ENCODE measurements around the gene DAW1. TPM values are rescaled to one million over a fixed set of nuclear protein-coding genes. Genes with fewer than 3 reads are reported as not detected.
"Not testable (repeated sequence)": the region's sequence is repeated elsewhere in the genome, so short reads cannot be mapped to it uniquely, and the experiment has no call there.

Gene DAW1
- total and polyA plus RNA-seq, 5 donors: 0.09 to 0.56 (median 0.15) TPM; not detected in 2

DNA sequence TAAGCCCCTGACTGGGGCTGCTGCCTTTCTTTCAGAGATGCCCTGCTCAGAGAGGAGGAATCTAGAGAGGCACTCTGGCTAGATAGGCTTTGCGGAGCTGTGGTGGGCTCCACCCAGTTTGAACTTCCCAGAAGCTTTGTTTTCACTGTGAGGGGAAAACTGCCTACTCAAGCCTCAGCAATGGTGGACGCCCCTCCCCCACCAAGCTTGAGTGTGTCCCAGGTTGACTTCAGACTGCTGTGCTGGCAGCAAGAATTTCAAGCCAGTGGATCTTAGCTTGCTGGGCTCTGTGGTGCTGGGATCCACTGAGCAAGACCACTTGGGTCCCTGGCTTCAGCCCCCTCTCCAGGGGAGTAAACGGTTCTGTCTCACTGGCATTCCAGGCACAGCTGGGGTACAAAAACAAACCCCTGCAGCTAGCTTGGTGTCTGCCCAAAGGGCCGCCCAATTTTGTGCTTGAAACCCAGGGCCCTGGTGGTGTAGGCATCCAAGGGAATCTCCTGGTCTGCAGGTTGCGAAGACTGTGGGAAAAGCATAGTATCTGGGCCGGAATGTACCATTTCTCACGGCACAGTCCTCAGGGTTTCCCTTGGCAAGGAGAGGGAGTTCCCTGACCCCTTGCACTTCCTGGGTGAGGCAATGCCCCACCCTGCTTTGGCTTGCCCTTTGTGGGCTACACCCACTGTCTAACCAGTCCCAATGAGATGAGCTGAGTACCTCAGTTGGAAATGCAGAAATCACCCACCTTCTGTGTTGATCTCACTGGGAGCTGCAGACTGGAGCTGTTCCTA is 31.9 kb upstream of the DAW1 start:
- intact Hi-C loops (cut with DNase I); ATAC-seq; H3K27me3 ChIP-seq (ENCODE audit: control insufficient read depth, insufficient read depth); H3K27ac ChIP-seq (ENCODE audit: low read length); H3K4me3 ChIP-seq (ENCODE audit: low read length); H3K4me1 ChIP-seq (ENCODE audit: control insufficient read depth, insufficient read depth, low read length); H3K9me3 ChIP-seq (ENCODE audit: control insufficient read depth, low read length); DNase-seq: not testable (repeated sequence)
- WGBS: 55% methylated on average over 7 of the region's 7 CpGs

DNA sequence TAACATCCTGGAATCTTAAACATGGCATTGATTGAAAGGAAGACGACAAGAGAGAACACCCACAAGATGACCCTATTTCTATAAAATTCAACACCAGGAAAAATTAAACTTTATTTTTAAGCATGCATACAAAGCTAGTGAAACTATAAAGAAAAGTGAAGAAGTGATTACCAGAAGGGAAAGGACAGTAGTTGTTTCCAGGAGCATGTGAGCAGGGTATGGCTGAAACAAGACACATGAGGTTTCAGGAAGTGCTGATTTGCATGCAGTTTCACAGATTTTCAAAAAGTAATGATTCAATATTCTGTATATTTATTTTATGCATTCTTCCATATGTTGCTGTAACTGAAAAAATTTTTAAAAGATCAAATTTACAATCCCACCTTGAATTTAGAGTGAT is 24.6 kb upstream of the DAW1 start:
- ATAC-seq (no peak), DNase-seq (no peak)
- WGBS: 83% methylated on average over 1 of the region's 1 CpG
- Histone ChIP-seq H3K27ac (ENCODE audit: low read length) (no peak overlapping the region), H3K4me1 (ENCODE audit: control insufficient read depth, insufficient read depth, low read length) (no peaks in the 10 kb centered on the region), H3K27me3 (ENCODE audit: control insufficient read depth, insufficient read depth) (no peaks in the 10 kb centered on the region), H3K4me3 (ENCODE audit: low read length) (no peak overlapping the region), H3K9me3 (ENCODE audit: control insufficient read depth, low read length) (no peaks in the 10 kb centered on the region)
- intact Hi-C loops (cut with DNase I): no loop called here

DNA sequence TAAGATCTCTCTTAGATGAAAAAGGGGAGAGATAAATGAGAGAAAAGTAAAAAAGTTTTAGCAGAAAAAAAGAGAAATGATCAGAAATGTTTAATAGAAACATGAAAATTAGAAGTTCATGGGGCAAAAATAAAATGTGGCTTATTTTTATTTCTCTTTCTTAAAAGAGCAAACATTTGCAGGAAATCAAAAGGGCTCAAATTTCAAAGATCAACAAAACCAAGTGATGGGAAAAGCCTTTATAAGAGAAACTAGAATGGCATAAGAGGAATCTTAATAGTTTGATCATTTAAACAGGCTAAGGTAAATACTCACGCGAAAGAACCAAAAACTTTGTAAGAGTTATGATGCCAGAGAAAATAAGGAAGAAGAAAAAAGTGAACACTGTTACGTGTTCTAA is 23.3 kb upstream of the DAW1 start:
- Histone ChIP-seq H3K9me3 (ENCODE audit: control insufficient read depth, low read length) (no peaks in the 10 kb centered on the region), H3K4me3 (ENCODE audit: low read length) (no peak overlapping the region), H3K4me1 (ENCODE audit: control insufficient read depth, insufficient read depth, low read length) (no peaks in the 10 kb centered on the region), H3K27me3 (ENCODE audit: control insufficient read depth, insufficient read depth) (no peaks in the 10 kb centered on the region), H3K27ac (ENCODE audit: low read length) (no peak overlapping the region)
- intact Hi-C loops (cut with DNase I): no loop called here
- WGBS: 63% methylated on average over 3 of the region's 3 CpGs
- no peak for ATAC-seq
- DNase-seq: no peak

DNA sequence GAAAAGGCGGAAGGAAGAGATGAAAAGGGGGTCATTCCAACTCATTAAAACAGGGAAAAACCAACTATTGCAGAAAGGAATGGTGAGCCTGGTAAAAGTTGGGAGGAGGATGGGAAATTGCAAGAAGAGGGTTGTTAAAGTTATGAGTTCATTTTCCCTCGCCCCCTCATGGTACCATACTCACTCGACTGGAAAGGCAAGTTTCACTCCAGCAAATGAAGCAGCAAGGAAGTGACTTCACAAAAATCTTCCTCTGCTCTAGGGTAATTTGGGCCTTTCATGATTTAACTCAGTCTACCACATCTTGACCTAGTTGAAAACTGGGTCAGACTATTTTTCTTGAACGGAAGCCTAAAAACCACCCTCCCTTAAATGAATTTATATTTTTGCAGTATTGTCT is 22.8 kb upstream of the DAW1 start:
- no peak overlapping the region for H3K27ac ChIP-seq (ENCODE audit: low read length)
- H3K4me1 ChIP-seq (ENCODE audit: control insufficient read depth, insufficient read depth, low read length): no peaks in the 10 kb centered on the region
- intact Hi-C loops (cut with DNase I): no loop called here
- H3K9me3 ChIP-seq (ENCODE audit: control insufficient read depth, low read length): no peaks in the 10 kb centered on the region
- DNase-seq (no peak), ATAC-seq (no peak)
- H3K4me3 ChIP-seq (ENCODE audit: low read length): no peak overlapping the region
- no peaks in the 10 kb centered on the region for H3K27me3 ChIP-seq (ENCODE audit: control insufficient read depth, insufficient read depth)
- 82% methylated on average over 4 of the region's 4 CpGs for WGBS

DNA sequence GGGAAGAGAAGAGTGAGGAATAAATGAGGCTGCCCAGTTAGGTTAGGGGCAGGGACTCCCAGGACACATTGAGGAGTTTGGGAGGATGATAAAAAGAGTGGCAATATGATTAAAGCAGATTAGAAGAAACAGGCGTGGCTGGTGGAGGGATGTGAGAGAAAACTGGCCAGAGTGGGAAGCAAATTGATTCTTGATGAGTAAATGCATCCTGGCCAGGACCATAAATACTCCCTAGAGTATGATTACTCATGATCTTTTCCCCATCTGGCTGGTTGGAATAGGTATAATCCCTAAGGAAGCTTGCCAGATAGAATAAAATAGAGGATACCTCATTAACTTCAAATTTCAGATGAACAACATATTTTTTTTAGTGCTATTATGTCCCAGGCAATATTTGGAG is 21.5 kb upstream of the DAW1 start:
- intact Hi-C loops (cut with DNase I): no loop called here
- no peak overlapping the region for H3K4me3 ChIP-seq (ENCODE audit: low read length)
- no peaks in the 10 kb centered on the region for H3K9me3 ChIP-seq (ENCODE audit: control insufficient read depth, low read length)
- no peaks in the 10 kb centered on the region for H3K27me3 ChIP-seq (ENCODE audit: control insufficient read depth, insufficient read depth)
- DNase-seq (no peak), ATAC-seq (no peak)
- 44% methylated on average over 1 of the region's 1 CpG for WGBS
- no peak overlapping the region for H3K27ac ChIP-seq (ENCODE audit: low read length)
- H3K4me1 ChIP-seq (ENCODE audit: control insufficient read depth, insufficient read depth, low read length): no peaks in the 10 kb centered on the region

DNA sequence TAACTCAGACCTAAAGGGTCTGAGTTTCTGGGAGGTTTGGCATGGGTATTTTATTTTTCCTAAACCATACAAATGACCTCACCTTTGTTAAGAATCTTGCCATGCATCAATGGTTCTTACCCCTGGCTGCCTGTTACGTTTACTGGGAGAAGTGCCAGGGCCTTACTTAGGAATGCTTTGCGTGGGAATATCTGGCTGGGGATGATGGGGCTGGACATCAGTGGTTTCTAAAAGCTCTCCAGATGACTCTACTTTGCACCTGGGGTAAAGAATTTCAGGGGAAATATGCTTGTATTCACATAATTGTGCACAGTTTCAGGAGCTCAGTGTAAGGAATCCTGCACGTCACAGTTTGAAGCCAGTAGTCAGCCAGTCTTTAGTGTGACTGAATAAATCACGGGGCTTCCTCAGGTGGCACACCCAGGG is 18.2 kb upstream of the DAW1 start:
- DNase-seq (no peak), ATAC-seq (no peak)
- H3K27ac ChIP-seq (ENCODE audit: low read length): no peak overlapping the region
- WGBS: 56% methylated on average over 4 of the region's 4 CpGs
- H3K4me1 ChIP-seq (ENCODE audit: control insufficient read depth, insufficient read depth, low read length): no peaks in the 10 kb centered on the region
- intact Hi-C loops (cut with DNase I): no loop called here
- no peaks in the 10 kb centered on the region for H3K9me3 ChIP-seq (ENCODE audit: control insufficient read depth, low read length)
- no peaks in the 10 kb centered on the region for H3K27me3 ChIP-seq (ENCODE audit: control insufficient read depth, insufficient read depth)
- no peak overlapping the region for H3K4me3 ChIP-seq (ENCODE audit: low read length)

DNA sequence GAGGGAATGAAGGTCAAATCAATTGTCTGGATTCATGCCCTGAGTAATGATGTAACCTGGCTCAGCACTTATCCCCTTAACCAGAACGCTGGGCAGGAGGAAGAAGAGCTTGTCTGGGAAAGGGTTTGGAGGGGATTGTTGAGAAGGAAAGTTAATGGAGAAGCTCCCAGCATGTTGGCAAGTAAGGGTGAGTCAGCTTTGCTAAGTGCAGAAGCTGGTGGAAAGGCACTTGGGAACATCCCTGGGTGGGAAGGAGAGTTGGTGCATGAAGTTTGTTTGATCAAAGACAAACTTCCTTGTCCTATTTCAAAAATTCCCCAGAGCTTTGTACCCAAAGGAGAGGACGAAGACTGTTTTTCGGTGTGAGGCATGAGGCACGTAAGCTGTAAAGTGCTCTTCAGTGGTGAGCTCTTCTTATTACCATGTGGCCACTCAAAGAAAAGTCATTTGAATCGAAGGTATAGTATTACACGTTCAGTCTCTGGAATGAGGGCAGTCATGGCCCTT is 17.6 kb upstream of the DAW1 start:
- no peak overlapping the region for H3K27ac ChIP-seq (ENCODE audit: low read length)
- H3K27me3 ChIP-seq (ENCODE audit: control insufficient read depth, insufficient read depth): no peaks in the 10 kb centered on the region
- ATAC-seq (no peak), DNase-seq (no peak)
- intact Hi-C loops (cut with DNase I): no loop called here
- no peak overlapping the region for H3K4me3 ChIP-seq (ENCODE audit: low read length)
- H3K9me3 ChIP-seq (ENCODE audit: control insufficient read depth, low read length): no peaks in the 10 kb centered on the region
- no peaks in the 10 kb centered on the region for H3K4me1 ChIP-seq (ENCODE audit: control insufficient read depth, insufficient read depth, low read length)
- 75% methylated on average over 6 of the region's 6 CpGs for WGBS

DNA sequence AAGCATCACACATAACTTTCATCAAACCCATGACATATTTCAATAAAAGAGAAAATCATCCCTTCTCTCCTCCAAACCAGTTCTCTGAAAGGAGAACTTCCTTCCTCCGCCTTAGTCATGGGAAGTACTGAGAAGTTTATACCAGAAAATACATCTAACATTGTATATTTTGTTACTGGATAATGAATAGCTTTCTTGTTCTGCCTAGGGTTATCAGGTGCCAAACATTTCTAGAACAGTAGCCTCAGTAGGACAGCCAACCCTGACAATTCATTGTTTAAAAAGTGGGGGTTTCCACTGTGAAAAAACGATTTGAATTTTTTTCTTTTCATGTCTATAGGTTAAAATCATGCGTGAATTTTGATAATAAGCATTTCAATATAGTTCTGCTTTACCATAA is 16.0 kb upstream of the DAW1 start:
- no peak for DNase-seq
- ATAC-seq: no peak
- no peaks in the 10 kb centered on the region for H3K9me3 ChIP-seq (ENCODE audit: control insufficient read depth, low read length)
- WGBS: 61% methylated on average over 3 of the region's 3 CpGs
- H3K27me3 ChIP-seq (ENCODE audit: control insufficient read depth, insufficient read depth): no peaks in the 10 kb centered on the region
- no peak overlapping the region for H3K27ac ChIP-seq (ENCODE audit: low read length)
- intact Hi-C loops (cut with DNase I): no loop called here
- no peaks in the 10 kb centered on the region for H3K4me1 ChIP-seq (ENCODE audit: control insufficient read depth, insufficient read depth, low read length)
- no peak overlapping the region for H3K4me3 ChIP-seq (ENCODE audit: low read length)

DNA sequence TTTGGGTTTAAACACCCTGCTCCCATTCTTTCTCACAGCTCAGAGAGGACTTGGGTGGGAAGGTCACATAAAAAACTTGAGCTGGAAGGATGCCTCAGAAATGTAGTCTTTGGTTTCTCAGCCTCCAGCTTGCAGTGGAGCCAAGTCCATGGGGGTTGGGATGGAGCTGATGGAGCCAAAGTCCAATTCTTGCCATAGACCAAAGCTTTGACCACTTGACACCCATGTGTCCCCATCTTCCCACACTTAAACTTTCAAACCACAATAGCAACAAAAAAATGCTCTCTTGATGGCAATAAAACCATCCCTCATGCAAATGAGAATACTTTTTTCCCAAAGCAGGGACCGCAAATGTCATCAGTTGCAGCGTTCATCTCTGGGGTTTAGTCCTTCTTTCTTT is 14.7 kb upstream of the DAW1 start:
- no peaks in the 10 kb centered on the region for H3K4me1 ChIP-seq (ENCODE audit: control insufficient read depth, insufficient read depth, low read length)
- no peaks in the 10 kb centered on the region for H3K27me3 ChIP-seq (ENCODE audit: control insufficient read depth, insufficient read depth)
- intact Hi-C loops (cut with DNase I): no loop called here
- no peak overlapping the region for H3K4me3 ChIP-seq (ENCODE audit: low read length)
- no peaks in the 10 kb centered on the region for H3K9me3 ChIP-seq (ENCODE audit: control insufficient read depth, low read length)
- DNase-seq (no peak), ATAC-seq (no peak)
- 89% methylated on average over 2 of the region's 2 CpGs for WGBS
- no peak overlapping the region for H3K27ac ChIP-seq (ENCODE audit: low read length)

DNA sequence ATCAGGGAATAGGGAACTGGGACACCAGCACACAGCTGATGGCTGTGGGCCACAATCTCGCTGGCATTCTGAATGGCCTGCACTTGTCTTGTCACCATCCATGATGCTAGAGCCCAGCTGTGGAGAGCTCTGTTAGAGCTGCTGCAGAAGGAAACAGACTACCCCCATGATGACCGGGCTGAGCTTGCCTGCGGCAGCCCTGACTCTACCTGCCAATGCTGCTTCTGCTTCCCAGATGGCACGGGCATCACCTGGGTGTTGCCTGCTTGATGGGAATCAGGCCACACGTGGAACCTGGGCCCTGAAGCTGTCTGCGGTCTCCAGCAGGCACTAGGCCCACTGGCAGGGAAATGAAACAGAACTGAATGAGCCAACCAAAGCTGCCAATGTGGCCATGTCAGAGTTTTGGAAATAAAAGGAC is 11.2 kb upstream of the DAW1 start:
- DNase-seq: peak; percentile 60 to 83 (median 62)
- ATAC-seq: peak; percentile 50 to 52

DNA sequence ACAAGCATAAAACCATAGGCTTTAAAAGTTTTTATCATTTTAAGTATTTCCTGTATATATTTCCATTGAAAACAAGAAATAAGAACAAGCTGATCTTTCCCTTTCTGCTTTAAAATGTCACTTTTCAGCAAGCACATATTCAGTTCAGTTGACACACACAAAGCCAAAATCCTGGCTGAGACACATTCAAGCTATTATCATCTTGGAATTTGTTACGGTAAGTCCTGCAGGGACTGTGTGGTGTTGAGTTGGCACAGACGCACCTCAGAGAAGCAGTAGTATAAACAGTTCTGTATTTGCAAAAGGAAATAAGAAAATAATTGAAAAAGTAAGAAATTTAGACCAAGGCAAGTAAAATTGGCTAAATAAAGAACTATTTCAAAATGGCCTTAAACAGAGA is 10.4 kb upstream of the DAW1 start:
- Histone ChIP-seq H3K27me3 (ENCODE audit: control insufficient read depth, insufficient read depth) (no peaks in the 10 kb centered on the region), H3K27ac (ENCODE audit: low read length) (no peak overlapping the region), H3K4me1 (ENCODE audit: control insufficient read depth, insufficient read depth, low read length) (peaks cover 7% of the 10 kb centered on the region), H3K4me3 (ENCODE audit: low read length) (no peak overlapping the region), H3K9me3 (ENCODE audit: control insufficient read depth, low read length) (no peaks in the 10 kb centered on the region)
- 41% methylated on average over 2 of the region's 2 CpGs for WGBS
- no peak for DNase-seq
- intact Hi-C loops (cut with DNase I): no loop called here
- peak; percentile 32 to 34 for ATAC-seq

More for the DNA sequence above, 11.2 kb upstream of the DAW1 start:
- 61% methylated on average over 6 of the region's 6 CpGs for WGBS
- Histone ChIP-seq H3K4me3 (ENCODE audit: low read length) (no peak overlapping the region), H3K9me3 (ENCODE audit: control insufficient read depth, low read length) (no peaks in the 10 kb centered on the region), H3K27ac (ENCODE audit: low read length) (no peak overlapping the region), H3K27me3 (ENCODE audit: control insufficient read depth, insufficient read depth) (no peaks in the 10 kb centered on the region), H3K4me1 (ENCODE audit: control insufficient read depth, insufficient read depth, low read length) (peaks cover 7% of the 10 kb centered on the region)
- intact Hi-C loops (cut with DNase I): no loop called here

All from right cardiac atrium (tissue), 5 donors.